ENCODE data around the gene KNCN.

KNCN gene

GRCh38 chr1:46555826-46556619 is 4.6 kb upstream of the KNCN start:
- Histone ChIP-seq H3K27ac (ENCODE audit: low read length) (no peak overlapping the region), H3K4me1 (ENCODE audit: low read length) (no peaks in the 10 kb centered on the region), H3K79me2 (ENCODE audit: low read length) (no peaks in the 10 kb centered on the region), H3K4me3 (ENCODE audit: low read length) (no peak overlapping the region), H4K20me1 (ENCODE audit: insufficient read depth, low read length) (no peaks in the 10 kb centered on the region), H3K9me3 (ENCODE audit: insufficient read depth, low read length) (no peaks in the 10 kb centered on the region), H2AFZ (ENCODE audit: low read depth, low read length) (no peak overlapping the region), H3K27me3 (ENCODE audit: low read depth, low read length) (no peaks in the 10 kb centered on the region), H3K4me2 (ENCODE audit: low read length) (no peak overlapping the region), H3K36me3 (replicated peaks; ENCODE audit: low read depth, low read length) (no peaks in the 10 kb centered on the region), H3K9ac (ENCODE audit: low read length) (no peak overlapping the region)
- TF ChIP-seq, protein P1, sequence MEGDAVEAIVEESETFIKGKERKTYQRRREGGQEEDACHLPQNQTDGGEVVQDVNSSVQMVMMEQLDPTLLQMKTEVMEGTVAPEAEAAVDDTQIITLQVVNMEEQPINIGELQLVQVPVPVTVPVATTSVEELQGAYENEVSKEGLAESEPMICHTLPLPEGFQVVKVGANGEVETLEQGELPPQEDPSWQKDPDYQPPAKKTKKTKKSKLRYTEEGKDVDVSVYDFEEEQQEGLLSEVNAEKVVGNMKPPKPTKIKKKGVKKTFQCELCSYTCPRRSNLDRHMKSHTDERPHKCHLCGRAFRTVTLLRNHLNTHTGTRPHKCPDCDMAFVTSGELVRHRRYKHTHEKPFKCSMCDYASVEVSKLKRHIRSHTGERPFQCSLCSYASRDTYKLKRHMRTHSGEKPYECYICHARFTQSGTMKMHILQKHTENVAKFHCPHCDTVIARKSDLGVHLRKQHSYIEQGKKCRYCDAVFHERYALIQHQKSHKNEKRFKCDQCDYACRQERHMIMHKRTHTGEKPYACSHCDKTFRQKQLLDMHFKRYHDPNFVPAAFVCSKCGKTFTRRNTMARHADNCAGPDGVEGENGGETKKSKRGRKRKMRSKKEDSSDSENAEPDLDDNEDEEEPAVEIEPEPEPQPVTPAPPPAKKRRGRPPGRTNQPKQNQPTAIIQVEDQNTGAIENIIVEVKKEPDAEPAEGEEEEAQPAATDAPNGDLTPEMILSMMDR (IDR thresholded peaks at IDR 0.05; ENCODE audit: low read depth, low read length) = no peak
- TF ChIP-seq EZH2phosphoT487 (IDR thresholded peaks at IDR 0.05; ENCODE audit: low read depth) = no peak

DNA sequence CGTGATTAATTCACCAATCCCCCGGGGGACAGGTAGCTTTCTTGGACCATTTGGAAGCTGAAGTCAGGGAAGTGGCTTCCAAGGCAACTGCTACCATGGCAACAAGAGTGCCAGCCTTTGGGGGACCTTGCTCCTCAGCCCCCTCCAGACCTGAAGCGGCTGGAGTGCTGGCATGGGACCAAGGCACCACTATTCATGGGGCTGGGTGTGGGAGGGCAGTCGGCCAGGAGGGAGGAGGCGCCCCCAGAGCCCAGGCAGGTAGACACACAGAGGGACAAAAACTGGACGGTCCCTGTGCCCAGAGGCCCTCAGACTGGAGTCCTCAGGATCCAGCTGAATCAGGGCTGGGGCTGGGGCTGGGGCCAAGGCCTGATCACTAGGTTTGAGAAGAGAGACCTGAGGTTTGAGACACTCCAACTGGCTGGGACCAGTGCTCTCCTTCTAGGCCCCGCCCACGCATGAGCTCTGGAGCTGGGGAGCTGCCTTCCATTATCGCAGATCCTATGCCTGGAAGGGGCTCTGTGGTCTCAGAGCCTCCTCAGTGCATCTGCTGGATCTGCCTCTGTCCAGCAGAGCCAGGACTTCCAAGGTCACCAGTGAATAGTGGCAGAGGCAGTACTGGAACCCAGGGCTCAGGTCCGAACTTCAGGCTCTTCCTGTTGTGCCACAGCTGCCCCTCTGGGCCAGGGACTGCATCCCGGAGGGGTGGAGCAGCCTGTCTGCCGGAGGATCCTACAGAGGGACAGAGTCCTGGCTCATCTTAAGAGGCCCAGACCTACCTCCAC is 3.3 kb upstream of the KNCN start:
- Histone ChIP-seq H3K4me2 (ENCODE audit: low read length) (no peak overlapping the region), H3K9me3 (ENCODE audit: insufficient read depth, low read length) (no peaks in the 10 kb centered on the region), H2AFZ (ENCODE audit: low read depth, low read length) (no peak overlapping the region), H3K9ac (ENCODE audit: low read length) (no peak overlapping the region), H3K27ac (ENCODE audit: low read length) (no peak overlapping the region), H3K36me3 (replicated peaks; ENCODE audit: low read depth, low read length) (no peaks in the 10 kb centered on the region), H4K20me1 (ENCODE audit: insufficient read depth, low read length) (no peaks in the 10 kb centered on the region), H3K4me1 (ENCODE audit: low read length) (no peaks in the 10 kb centered on the region), H3K4me3 (ENCODE audit: low read length) (no peak overlapping the region), H3K27me3 (ENCODE audit: low read depth, low read length) (no peaks in the 10 kb centered on the region), H3K79me2 (ENCODE audit: low read length) (no peaks in the 10 kb centered on the region)
- TF ChIP-seq, protein P1 (IDR thresholded peaks at IDR 0.05; ENCODE audit: low read depth, low read length) = no peak
- TF ChIP-seq EZH2phosphoT487 (IDR thresholded peaks at IDR 0.05; ENCODE audit: low read depth) = no peak

DNA sequence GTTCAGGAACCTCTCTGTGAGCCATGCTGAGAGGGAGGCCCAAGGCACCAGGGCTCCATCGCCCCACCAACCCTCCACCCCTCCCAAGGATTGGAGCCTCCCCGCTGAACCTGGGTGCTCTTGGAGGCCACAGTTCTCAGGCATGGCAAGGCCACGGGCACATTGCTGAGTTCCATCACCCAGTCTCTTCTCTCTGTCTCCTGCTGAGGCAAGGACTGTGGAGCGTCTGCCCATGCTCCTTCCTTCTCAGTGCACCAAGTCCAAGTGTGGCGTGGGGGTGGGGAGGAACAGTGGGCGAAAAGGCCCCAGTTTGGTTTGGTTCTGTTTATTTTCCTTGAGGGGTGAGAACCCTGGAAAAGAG is 2.8 kb upstream of the KNCN start:
- Histone ChIP-seq H3K4me1 (ENCODE audit: low read length) (no peaks in the 10 kb centered on the region), H2AFZ (ENCODE audit: low read depth, low read length) (no peak overlapping the region), H3K27me3 (ENCODE audit: low read depth, low read length) (no peaks in the 10 kb centered on the region), H3K4me3 (ENCODE audit: low read length) (no peak overlapping the region), H3K4me2 (ENCODE audit: low read length) (no peak overlapping the region), H3K79me2 (ENCODE audit: low read length) (no peaks in the 10 kb centered on the region), H4K20me1 (ENCODE audit: insufficient read depth, low read length) (no peaks in the 10 kb centered on the region), H3K9me3 (ENCODE audit: insufficient read depth, low read length) (no peaks in the 10 kb centered on the region), H3K36me3 (replicated peaks; ENCODE audit: low read depth, low read length) (no peaks in the 10 kb centered on the region), H3K27ac (ENCODE audit: low read length) (no peak overlapping the region), H3K9ac (ENCODE audit: low read length) (no peak overlapping the region)
- TF ChIP-seq, protein P1 (IDR thresholded peaks at IDR 0.05; ENCODE audit: low read depth, low read length) = no peak
- no peak for TF ChIP-seq EZH2phosphoT487 (IDR thresholded peaks at IDR 0.05; ENCODE audit: low read depth)

DNA sequence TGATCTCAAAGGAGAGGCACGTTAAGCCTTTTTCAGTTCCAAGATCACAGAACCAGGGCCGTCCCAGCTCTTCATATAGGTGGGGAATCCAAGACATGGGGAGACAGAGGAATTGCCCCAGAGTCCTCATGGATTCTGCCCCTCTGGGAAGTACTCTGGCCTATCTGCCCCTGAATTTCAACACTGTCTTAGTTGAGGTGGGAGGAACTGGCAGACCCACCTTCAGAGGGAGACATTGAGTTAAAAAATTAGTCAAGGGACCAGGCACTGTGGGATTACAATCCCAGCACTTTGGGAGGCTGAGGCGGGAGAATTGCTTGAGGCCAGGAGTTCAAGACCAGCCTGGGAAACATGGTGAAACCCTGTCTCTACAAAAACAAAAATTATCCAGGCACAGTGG is 2.1 kb upstream of the KNCN start:
- Histone ChIP-seq H3K4me2 (ENCODE audit: low read length) (no peak overlapping the region), H3K27ac (ENCODE audit: low read length) (no peak overlapping the region), H3K79me2 (ENCODE audit: low read length) (no peaks in the 10 kb centered on the region), H3K27me3 (ENCODE audit: low read depth, low read length) (no peaks in the 10 kb centered on the region), H3K4me3 (ENCODE audit: low read length) (no peak overlapping the region), H3K9ac (ENCODE audit: low read length) (no peak overlapping the region), H3K36me3 (replicated peaks; ENCODE audit: low read depth, low read length) (no peaks in the 10 kb centered on the region), H3K9me3 (ENCODE audit: insufficient read depth, low read length) (no peaks in the 10 kb centered on the region), H2AFZ (ENCODE audit: low read depth, low read length) (no peak overlapping the region), H3K4me1 (ENCODE audit: low read length) (no peaks in the 10 kb centered on the region), H4K20me1 (ENCODE audit: insufficient read depth, low read length) (no peaks in the 10 kb centered on the region)
- no peak for TF ChIP-seq EZH2phosphoT487 (IDR thresholded peaks at IDR 0.05; ENCODE audit: low read depth)
- TF ChIP-seq, protein P1 (IDR thresholded peaks at IDR 0.05; ENCODE audit: low read depth, low read length) = no peak
